Kidney epithelial cell (primary cell): ENCODE data around the gene ZNF438. TPM values are rescaled to one million over a fixed set of nuclear protein-coding genes. Genes with fewer than 3 reads are reported as not detected.

Experiments used
- DNase-seq: peaks from one replicate; pipeline ENCODE4 v3.0.0-alpha.2; 2010; ENCODE audit warnings: low read depth
- H3K27me3 ChIP-seq: 2 replicates; pipeline ENCODE4 v1.6.0; 2011; ENCODE audit warnings: low read length; ENCODE audit not compliant: control insufficient read depth, insufficient read depth
- H3K36me3 ChIP-seq: 2 replicates; pipeline ENCODE4 v1.5.1; 2011; ENCODE audit warnings: low read length; ENCODE audit not compliant: control insufficient read depth, insufficient read depth
- H3K4me3 ChIP-seq: 2 replicates; pipeline ENCODE4 v1.5.1; 2011; ENCODE audit warnings: low read depth, mild to moderate bottlenecking, control low read depth, low read length
- total RNA-seq: library from RNA; depleted of rRNA; stranded (reverse); fragments of >200 nt; gene quantifications from 2 replicates; pipeline ENCODE4 v1.2.3, GENCODE V29; 2015
- TF ChIP-seq, protein P1 (sequence below): IDR thresholded peaks from 2 replicates; pipeline ENCODE4 v1.5.1; 2011; ENCODE audit warnings: mild to moderate bottlenecking, moderate library complexity, low read length, control low read depth, inconsistent platforms; ENCODE audit not compliant: insufficient read depth, poor library complexity, severe bottlenecking

The ZNF438 gene
- total RNA-seq, 1 donor from 2014 or later: 3.3 TPM

DNA sequence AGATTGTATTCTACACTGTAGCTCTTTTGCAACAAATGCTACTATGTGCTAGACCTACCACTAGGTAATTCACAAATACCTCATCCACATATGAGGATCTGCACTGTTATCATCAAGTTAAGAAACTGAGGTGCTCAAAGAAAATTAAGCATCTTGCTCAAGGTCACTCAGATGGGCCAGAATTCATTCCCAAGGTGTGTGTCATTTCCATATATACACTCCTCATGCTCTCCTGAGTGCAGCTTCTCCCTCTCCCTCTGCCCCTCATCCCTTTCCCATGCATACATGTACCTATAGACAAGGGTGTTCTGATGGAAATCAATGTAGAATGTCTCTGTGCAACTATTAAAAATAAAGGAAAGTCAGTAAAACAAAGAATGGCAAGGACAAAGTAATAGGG, 146.2 kb downstream of the ZNF438 start:
- TF ChIP-seq, protein P1, sequence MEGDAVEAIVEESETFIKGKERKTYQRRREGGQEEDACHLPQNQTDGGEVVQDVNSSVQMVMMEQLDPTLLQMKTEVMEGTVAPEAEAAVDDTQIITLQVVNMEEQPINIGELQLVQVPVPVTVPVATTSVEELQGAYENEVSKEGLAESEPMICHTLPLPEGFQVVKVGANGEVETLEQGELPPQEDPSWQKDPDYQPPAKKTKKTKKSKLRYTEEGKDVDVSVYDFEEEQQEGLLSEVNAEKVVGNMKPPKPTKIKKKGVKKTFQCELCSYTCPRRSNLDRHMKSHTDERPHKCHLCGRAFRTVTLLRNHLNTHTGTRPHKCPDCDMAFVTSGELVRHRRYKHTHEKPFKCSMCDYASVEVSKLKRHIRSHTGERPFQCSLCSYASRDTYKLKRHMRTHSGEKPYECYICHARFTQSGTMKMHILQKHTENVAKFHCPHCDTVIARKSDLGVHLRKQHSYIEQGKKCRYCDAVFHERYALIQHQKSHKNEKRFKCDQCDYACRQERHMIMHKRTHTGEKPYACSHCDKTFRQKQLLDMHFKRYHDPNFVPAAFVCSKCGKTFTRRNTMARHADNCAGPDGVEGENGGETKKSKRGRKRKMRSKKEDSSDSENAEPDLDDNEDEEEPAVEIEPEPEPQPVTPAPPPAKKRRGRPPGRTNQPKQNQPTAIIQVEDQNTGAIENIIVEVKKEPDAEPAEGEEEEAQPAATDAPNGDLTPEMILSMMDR: no peak
- no peak overlapping the region for H3K4me3 ChIP-seq
- DNase-seq: no peak
- no peaks in the 10 kb centered on the region for H3K27me3 ChIP-seq
- H3K36me3 ChIP-seq: no peaks in the 10 kb centered on the region

DNA sequence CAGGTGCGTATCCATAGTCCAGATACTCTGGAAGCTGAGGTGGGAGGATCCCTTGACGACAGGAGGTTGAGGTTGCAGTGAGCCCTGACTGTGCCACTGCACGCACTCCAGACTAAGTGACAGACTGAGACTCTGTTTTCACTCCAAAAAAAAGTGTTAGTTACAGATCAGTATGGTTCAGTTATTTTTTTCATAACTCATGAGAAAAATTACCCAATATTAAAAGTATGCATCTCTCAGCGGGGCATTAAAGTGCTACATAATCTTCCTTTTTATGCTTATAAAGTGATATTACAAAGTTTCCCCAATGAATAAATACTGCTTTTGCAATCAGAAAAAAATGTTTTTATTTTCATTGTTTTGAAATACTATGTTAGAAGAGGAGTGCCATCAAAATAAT, 147.9 kb downstream of the ZNF438 start:
- DNase-seq: no peak
- TF ChIP-seq, protein P1: no peak
- Histone ChIP-seq H3K27me3 (no peaks in the 10 kb centered on the region), H3K36me3 (no peaks in the 10 kb centered on the region), H3K4me3 (no peak overlapping the region)

DNA sequence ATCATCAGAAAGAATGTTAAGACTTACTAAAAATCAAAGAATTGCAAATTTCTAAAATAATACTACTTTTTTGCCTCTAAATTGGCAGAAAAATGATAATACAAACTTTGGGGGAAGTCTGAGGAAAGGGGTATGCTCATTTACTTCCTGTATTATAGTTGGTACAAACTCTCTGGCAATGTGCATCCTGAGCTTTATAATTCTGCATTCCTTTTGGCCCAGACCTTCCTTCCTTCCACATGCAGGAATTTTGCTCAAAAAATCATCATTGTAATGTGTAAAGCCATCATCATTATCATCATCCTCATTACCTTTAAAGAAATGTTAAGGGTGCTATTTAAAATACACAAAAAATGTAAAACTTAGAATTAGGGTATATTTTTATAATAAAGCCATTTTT, 148.5 kb downstream of the ZNF438 start:
- H3K36me3 ChIP-seq: no peaks in the 10 kb centered on the region
- DNase-seq: no peak
- H3K27me3 ChIP-seq: no peaks in the 10 kb centered on the region
- H3K4me3 ChIP-seq: no peak overlapping the region
- TF ChIP-seq, protein P1: no peak

DNA sequence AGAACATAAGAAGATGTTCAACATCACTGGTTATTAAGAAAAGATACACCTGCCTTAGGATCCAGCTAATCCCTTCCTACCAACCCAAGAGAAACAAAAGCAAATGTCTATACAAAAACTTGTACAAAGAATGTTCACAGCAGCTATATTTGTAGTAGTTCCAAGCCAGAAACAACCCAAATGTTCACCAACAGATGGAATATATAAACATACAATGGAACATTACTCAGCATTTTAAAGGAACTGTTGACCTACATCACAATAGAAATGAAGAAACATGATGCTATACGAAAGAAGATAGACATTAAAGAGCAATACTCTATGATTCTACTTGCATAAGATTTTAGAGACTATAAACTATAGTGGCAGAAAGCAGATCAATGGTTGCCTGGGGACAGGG, 149.4 kb downstream of the ZNF438 start:
- DNase-seq: no peak
- Histone ChIP-seq H3K4me3 (no peak overlapping the region), H3K36me3 (no peaks in the 10 kb centered on the region), H3K27me3 (no peaks in the 10 kb centered on the region)
- TF ChIP-seq, protein P1: no peak

GRCh38 chr10:30878920-30879319, 152.7 kb downstream of the ZNF438 start:
- no peak for DNase-seq
- Histone ChIP-seq H3K27me3 (no peaks in the 10 kb centered on the region), H3K36me3 (no peaks in the 10 kb centered on the region), H3K4me3 (no peak overlapping the region)
- TF ChIP-seq, protein P1: no peak

DNA sequence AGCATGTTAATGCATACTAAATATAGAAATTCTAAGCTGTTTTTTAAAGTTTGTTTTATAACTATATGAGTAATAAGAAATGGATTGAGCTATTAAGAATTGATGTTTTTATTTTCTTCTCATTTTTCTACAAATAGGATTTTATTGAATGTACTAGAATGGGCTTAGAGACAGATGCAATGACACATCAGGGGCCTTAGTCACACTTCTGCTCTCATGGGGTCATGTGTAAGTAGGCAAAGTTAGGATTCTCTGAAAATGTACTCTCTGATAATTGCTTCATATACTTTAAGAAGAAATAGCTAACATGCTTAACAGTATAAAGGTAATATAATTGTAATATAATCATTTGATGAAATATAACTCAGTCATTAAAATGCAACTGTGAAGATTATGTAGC, 154.6 kb downstream of the ZNF438 start:
- no peaks in the 10 kb centered on the region for H3K36me3 ChIP-seq
- H3K4me3 ChIP-seq: no peak overlapping the region
- no peak for DNase-seq
- TF ChIP-seq, protein P1: no peak
- H3K27me3 ChIP-seq: no peaks in the 10 kb centered on the region
